HL-60 (cell line): Measurements from ENCODE around the gene IDH3A.

Experiments
- DNase-seq, 2 experiments: peaks; one replicate each; pipeline ENCODE4 v3.0.0-alpha.2; 2010 to 2020; ENCODE audit warnings: low read depth in 1 of 2, low spot score in 1 of 2
- H3K27ac ChIP-seq: fragments of 250-450 bp; sonication (Bioruptor Pico); replicated peaks from 2 replicates; pipeline ENCODE4 v1.5.1; 2020; ENCODE audit warnings: mild to moderate bottlenecking, moderate library complexity
- H3K27me3 ChIP-seq: fragments of 250-450 bp; sonication (Bioruptor Pico); 2 replicates; pipeline ENCODE4 v1.5.1; 2021; ENCODE audit warnings: mild to moderate bottlenecking, moderate library complexity; ENCODE audit not compliant: insufficient read depth, poor library complexity, severe bottlenecking
- H3K4me3 ChIP-seq: replicated peaks from 2 replicates; pipeline ENCODE4 v1.5.1; 2011; ENCODE audit warnings: mild to moderate bottlenecking, control low read depth, low read length; ENCODE audit not compliant: insufficient read depth
- CTCF ChIP-seq: IDR thresholded peaks from one replicate; pipeline ENCODE4 v1.5.1; 2011; ENCODE audit warnings: low read length, control low read depth, inconsistent platforms; ENCODE audit not compliant: insufficient read depth
- GABPA ChIP-seq: IDR thresholded peaks from 2 replicates; pipeline ENCODE4 v1.6.1; 2012; ENCODE audit warnings: low read depth
- POLR2AphosphoS5 ChIP-seq: IDR thresholded peaks from 2 replicates; pipeline ENCODE4 v1.6.1; 2012; ENCODE audit warnings: low read depth
- SPI1 ChIP-seq: IDR thresholded peaks from 2 replicates; pipeline ENCODE4 v1.6.1; 2012; ENCODE audit warnings: low read depth, mild to moderate bottlenecking, borderline replicate concordance
- TF ChIP-seq, protein P1 (sequence below): IDR thresholded peaks from 2 replicates; pipeline ENCODE4 v1.6.1; 2012; ENCODE audit warnings: low read depth; ENCODE audit not compliant: insufficient replicate concordance

Gene IDH3A

GRCh38 chr15:78192826-78193594, 43.8 kb downstream of the IDH3A start:
- Histone ChIP-seq H3K27me3 (no peaks in the 10 kb centered on the region), H3K4me3 (no peak overlapping the region), H3K27ac (no peak overlapping the region)
- DNase-seq, result no peak
- TF ChIP-seq GABPA, result no peak
- TF ChIP-seq POLR2AphosphoS5, result no peak
- TF ChIP-seq, protein P1, sequence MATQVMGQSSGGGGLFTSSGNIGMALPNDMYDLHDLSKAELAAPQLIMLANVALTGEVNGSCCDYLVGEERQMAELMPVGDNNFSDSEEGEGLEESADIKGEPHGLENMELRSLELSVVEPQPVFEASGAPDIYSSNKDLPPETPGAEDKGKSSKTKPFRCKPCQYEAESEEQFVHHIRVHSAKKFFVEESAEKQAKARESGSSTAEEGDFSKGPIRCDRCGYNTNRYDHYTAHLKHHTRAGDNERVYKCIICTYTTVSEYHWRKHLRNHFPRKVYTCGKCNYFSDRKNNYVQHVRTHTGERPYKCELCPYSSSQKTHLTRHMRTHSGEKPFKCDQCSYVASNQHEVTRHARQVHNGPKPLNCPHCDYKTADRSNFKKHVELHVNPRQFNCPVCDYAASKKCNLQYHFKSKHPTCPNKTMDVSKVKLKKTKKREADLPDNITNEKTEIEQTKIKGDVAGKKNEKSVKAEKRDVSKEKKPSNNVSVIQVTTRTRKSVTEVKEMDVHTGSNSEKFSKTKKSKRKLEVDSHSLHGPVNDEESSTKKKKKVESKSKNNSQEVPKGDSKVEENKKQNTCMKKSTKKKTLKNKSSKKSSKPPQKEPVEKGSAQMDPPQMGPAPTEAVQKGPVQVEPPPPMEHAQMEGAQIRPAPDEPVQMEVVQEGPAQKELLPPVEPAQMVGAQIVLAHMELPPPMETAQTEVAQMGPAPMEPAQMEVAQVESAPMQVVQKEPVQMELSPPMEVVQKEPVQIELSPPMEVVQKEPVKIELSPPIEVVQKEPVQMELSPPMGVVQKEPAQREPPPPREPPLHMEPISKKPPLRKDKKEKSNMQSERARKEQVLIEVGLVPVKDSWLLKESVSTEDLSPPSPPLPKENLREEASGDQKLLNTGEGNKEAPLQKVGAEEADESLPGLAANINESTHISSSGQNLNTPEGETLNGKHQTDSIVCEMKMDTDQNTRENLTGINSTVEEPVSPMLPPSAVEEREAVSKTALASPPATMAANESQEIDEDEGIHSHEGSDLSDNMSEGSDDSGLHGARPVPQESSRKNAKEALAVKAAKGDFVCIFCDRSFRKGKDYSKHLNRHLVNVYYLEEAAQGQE, result no peak
- TF ChIP-seq CTCF, result no peak

DNA sequence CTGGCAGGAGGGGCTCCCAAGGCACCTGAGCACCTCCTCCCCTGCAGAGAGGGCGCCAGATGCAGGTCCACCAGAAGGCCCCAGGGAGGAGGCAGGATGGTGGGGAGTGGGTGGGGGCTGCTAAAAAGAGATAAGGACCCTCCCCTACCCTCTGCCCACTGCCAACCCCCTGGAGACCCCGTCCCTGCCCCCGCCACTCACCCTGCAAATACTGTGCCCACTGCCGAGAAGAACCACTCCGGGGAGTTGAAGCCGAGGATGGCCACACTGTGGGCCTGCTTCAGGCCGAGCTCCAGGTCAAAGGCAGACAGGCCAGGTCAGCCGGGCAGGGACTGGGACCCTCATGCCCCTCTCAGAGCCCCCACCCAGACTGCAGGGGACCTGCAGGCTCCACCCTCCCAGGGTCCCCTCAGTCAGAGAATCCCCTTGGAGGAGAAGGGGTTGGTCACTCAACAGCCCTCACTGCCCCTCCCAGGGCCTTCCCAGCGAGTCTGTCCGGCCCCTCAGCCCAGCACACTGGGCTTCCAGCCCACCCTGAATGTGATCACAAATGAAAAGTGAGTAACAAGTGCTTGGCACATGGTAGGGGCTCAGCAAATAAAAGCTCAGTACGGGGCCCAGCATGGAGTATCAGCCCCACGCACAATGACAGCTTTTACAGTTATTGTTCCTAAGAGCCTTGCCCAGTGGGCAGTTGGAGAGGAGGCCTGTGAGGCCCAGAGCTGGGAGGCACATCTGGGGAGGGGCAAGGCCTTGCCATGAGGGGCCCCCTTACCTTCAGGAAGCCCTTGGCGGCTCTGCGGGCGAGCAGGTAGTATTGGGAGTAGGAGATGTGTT, 44.8 kb downstream of the IDH3A start:
- TF ChIP-seq POLR2AphosphoS5 (no peak), GABPA (no peak), CTCF (no peak), SPI1 (no peak)
- TF ChIP-seq, protein P1, result no peak
- Histone ChIP-seq H3K27me3 (no peaks in the 10 kb centered on the region), H3K27ac (no peak overlapping the region), H3K4me3 (no peak overlapping the region)
- no peak for DNase-seq

DNA sequence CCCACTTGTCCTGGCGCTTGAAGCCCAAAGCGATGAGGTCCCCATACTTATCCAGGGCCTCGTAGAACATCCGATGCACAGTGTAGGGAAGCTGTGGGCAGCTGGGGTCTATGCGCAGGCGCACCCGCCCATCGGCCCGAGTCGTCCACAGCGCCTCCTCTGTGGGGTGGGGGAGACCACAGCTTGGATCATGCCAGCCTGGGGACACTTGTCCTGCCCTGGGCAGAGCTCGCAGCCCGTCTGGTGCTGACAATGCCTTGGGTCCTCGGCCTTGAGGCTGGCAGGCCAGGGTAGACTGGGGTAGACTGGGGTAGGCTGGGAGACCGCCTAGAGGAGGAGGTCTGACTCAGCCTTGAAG, 45.4 kb downstream of the IDH3A start:
- no peak for TF ChIP-seq SPI1
- TF ChIP-seq CTCF, result no peak
- no peak for TF ChIP-seq POLR2AphosphoS5
- TF ChIP-seq, protein P1, result no peak
- TF ChIP-seq GABPA, result no peak
- Histone ChIP-seq H3K4me3 (no peak overlapping the region), H3K27ac (no peak overlapping the region), H3K27me3 (no peaks in the 10 kb centered on the region)
- no peak for DNase-seq
